Measurements from ENCODE around the gene TAF4B. TPM values are rescaled to one million over a fixed set of nuclear protein-coding genes. Genes with fewer than 3 reads are reported as not detected.

TAF4B gene
- polyA plus RNA-seq, 1 of the 3 experiments (the other 2 are of a cell fraction): 1.3 TPM

- TF ChIP-seq REST (IDR thresholded peaks at IDR 0.05; ENCODE audit: low read depth, low read length): no peak
These were observed 44.9 kb upstream of the TAF4B start (continued) for GRCh38 chr18:26181343-26181826.

- H3K9me3 ChIP-seq: no peaks in the 10 kb centered on the region
- ChIA-PET POLR2A (no interaction called here), CTCF (no interaction called here)
- no peak overlapping the region for H3K27ac ChIP-seq (ENCODE audit: low read depth in 2 of 2, low read length in 1 of 2)
- no peaks in the 10 kb centered on the region for H3K27me3 ChIP-seq (ENCODE audit: insufficient read depth)
- H3K4me3 ChIP-seq (ENCODE audit: low read depth in 2 of 2, low read length in 1 of 2): no peak overlapping the region
- no peaks in the 10 kb centered on the region for H3K4me1 ChIP-seq (ENCODE audit: control insufficient read depth in 1 of 2, insufficient read depth in 2 of 2, low read depth in 1 of 2, low read length in 1 of 2)
- no peaks in the 10 kb centered on the region for H3K79me2 ChIP-seq (ENCODE audit: insufficient read depth)
- no peak overlapping the region for H3K9ac ChIP-seq
- no peaks in the 10 kb centered on the region for H3F3A ChIP-seq (replicated peaks; ENCODE audit: insufficient read depth)
- no peaks in the 10 kb centered on the region for H3K9me2 ChIP-seq
- no peak overlapping the region for H2AFZ ChIP-seq (ENCODE audit: low read depth)
- H3K4me2 ChIP-seq: no peak overlapping the region
- H3K36me3 ChIP-seq (replicated peaks in 1 of 2; ENCODE audit: control insufficient read depth in 1 of 2, insufficient read depth in 2 of 2, low read length in 1 of 2): no peaks in the 10 kb centered on the region
- no peak for TF ChIP-seq MXI1 (IDR thresholded peaks at IDR 0.05; ENCODE audit: low read depth, low read length)
- TF ChIP-seq EZH2phosphoT487 (IDR thresholded peaks at IDR 0.05; ENCODE audit: borderline replicate concordance, low read depth): no peak
- TF ChIP-seq PBX3 (IDR thresholded peaks at IDR 0.05): no peak
- TF ChIP-seq NFIC (IDR thresholded peaks at IDR 0.05; ENCODE audit: borderline replicate concordance): no peak
- no peak for TF ChIP-seq CTCF (IDR thresholded peaks at IDR 0.05)
- TF ChIP-seq NRF1 (IDR thresholded peaks at IDR 0.05; ENCODE audit: low read depth, low read length): no peak
- TF ChIP-seq EP300 (IDR thresholded peaks at IDR 0.05; ENCODE audit: borderline replicate concordance in 1 of 2, low read depth in 1 of 2, low read length in 1 of 2): no peak
- TF ChIP-seq ZBTB33 (IDR thresholded peaks at IDR 0.05; ENCODE audit: borderline replicate concordance, low read depth): no peak
- H4K20me1 ChIP-seq (ENCODE audit: insufficient read depth): no peaks in the 10 kb centered on the region
- no peak for DNase-seq
These were observed 42.7 kb upstream of the TAF4B start for GRCh38 chr18:26183395-26184112.

All from SK-N-SH (cell line).